HG03139 (cell line): ENCODE data around the gene VEZT.

Experiments
- ATAC-seq: cut with Tn5 transposase; IDR thresholded peaks from one replicate; pipeline ENCODE4 v1.9.1; 2021; ENCODE audit not compliant: unreplicated experiment

The VEZT gene

DNA sequence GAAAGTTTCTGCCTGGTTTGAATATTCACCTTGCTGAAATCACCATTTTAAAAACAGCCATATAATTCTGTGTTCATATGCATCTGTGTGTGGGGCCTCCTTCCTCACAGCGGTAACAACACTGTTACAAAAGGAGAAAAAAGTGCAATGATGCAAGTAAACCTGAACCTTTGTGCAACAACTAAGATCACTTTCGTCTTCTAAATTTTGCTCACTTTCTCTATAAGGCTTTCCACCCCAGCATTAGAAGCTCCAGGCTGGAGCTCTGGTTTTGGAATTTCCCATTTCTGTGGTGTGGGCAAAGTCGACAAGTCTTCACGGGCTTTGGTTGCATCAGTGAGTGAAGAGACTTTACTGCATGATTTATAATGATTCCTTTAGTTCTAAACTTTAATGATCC, 18.7 kb upstream of the VEZT start:
- ATAC-seq: no peak

DNA sequence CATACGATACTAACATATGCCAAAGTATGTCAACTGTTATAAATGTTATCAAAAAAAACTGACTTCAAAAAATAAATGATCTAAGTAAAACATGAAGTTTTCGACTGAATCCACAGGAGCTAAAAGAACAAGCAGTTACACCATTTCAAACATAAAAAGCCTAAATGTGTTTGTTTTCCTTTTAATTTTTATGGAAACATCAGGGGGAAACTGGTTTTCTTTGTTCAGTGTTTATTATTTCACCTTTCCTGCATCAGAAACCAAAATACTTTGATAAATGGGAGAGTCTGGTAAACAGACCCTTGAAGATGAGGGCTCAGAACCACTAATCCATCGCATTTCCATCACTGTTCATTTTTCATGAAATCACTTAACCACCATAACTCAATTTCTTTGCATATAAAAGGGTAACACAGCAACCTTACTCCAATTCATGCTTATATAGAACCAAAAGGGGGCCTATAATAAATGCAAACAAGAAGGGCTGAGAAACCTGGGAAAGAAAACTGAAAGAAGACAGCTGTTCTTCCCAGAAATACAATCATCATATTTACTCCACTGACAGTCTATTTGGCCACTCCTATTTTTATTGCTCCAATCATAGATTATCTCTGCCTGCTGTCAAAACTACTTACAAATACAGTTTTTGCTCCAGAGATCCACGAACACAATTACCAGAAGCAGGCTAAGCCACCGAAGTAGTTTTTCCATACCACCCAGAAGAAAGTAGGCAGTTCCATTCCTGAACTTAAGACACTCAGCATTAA, 17.3 kb upstream of the VEZT start:
- ATAC-seq: no peak

DNA sequence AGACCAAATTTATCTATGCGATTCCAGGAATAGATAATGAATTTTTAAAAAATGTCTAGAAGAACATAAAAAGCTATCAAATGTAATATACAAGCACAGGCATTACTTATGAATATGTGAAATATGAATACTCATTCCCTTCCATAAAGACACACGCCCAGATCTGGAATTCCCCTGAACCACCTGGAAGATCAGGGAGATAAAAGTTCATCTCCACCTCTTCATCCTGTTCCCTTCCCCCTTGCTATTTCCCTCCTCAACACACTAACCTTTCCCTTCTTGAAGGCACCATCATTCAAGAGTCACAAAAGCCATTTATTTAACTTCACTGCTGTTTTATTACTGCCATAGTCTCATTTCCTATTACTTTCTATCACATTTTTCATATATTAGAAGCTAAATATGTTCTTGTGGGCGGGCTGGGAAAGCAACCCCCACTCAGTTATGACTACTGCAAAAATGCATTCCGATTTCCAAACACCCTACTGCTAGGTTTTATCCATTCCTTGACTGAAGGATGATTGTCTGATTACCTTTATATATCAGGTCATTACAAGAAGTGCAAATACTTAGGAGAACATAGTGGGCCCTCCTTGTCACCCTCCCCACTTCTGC, 16.4 kb upstream of the VEZT start:
- ATAC-seq: no peak

DNA sequence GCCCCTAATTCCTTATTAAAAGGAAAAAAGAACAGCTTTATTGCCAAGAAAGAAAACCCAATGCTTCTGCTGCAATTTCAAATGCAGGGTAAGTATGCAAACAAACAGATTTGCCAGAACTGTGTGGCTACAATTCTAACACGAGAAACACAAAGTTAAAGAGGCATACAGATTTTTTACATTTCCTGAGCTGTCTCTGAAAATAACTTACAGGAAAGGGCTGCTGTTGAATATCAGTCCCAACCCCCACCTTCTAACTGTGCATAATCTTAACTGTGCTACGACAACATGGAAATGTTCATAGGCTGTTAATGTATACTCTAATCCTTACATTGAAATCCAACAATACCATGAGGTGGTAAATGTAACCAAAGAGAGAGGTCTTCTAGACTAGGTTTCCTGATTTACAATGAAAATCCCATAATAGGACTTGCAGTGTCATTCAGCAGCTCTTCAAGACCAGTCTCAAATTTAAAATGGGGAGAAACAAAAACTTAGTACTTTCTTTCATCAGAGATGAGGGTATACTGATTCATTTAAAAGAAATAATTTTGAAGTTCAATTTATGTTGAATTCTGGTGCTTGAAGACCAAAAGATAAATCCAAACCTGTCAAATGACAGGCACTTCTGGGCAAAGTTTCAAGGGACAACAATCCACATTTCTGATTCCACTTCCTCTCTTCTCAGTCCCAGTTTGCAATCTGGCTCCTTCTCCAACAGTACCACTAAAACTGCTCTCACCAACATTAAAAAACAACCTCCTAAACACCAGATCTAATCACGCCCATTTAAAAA, 14.7 kb upstream of the VEZT start:
- ATAC-seq: no peak

DNA sequence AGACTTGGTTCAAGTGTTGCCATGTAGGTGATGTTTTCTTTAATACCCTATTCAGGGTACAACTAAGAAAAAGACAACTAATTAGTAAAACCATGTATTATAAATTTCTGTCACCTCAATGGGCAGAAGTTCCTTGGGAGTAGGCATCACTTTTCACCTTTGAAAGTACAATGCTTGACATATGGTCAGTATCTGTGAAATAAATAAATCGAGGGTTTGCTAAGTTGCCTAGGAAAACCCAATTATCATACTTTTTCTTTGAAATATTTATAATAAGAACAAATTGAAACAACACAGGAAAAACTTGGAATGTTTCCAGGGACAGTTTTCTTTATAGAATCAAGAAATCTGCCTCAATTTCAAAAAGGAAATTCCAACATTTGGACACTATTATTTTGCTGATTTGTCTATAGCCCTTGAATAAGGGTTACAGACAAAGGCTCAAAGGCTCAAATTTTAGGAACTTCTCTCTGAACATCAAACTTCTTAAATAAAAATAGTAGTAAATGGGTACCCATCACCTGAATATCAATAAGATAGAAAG, 14.0 kb upstream of the VEZT start:
- no peak for ATAC-seq

DNA sequence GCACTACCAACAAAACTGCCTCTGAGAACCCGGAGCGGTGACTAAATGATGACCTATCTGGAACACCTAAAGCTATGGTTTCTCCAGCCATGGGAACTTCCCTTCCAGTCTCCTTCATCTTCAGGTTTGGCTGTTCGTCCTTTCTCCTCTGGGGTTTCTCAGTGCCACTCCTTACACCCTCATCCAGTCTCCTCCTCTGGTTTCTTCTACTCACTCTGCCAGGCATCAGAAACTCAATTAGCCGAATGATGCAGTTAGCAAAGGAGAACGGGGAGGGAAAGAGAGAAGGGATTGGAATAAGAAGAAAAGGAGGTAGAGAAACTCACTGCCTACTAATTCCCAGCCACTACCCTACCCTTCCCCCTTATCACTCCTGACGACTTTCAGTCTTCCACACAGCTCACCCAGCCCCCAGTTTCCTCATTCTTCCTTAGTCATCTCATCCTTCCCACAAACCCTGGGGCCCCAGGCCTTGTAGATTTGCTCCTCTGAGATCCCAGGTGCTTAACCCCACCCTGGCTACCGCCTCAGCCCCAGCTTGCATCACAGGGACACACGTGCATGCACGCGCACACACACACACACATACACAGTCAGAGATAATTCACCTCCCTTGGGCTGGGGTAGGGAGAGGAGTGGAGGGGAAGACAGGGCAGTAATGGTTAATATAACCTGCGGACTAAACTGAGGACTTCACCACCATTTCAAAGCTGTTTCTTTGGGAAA, 13.3 kb upstream of the VEZT start:
- no peak for ATAC-seq

DNA sequence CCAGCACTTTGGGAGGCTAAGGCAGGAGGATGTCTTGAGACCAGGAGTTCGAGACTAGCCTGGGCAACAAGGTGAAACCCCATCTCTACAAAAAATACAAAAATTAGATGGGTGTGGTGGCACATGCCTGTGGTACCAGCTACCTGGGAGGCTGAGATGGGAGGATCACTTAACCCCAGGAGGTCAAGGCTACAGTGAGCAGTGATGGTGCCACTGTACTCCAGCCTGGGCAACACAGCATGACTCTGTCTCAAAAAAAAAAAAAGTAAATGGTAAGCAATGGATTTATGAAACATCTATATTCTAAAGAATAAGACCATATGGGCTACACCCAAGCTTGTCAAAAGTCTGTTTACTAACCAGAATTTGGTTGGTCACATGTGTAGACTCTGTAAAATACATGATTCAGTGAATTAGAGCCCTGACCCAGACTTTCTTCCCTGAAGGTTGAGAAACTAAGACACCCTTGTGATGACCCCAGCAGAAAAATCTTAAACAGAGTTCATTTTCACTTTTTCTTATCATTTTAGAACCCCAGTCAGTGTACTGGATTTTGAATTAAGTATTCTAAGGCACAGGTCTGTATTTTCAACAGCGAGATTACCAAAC, 12.5 kb upstream of the VEZT start:
- no peak for ATAC-seq

DNA sequence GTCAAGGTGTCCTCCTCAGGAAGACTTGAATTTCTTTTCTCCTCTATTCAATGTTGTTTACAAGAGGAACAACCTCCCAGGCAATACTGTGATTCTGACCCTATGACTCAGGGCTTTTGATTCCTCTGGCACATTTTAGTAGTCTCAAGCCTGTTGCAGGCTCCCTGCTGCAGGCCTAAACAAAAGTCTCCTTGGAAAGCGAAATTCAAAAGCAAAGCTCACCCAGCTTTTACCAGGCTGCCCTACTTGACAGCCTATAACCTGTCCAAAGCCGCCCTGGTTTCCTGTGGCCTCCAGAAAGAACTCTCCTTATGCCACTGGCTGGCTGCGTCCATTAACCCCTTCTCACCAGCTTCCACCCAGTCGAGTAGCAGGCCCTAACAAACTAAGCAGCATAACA, 11.9 kb upstream of the VEZT start:
- ATAC-seq: no peak

DNA sequence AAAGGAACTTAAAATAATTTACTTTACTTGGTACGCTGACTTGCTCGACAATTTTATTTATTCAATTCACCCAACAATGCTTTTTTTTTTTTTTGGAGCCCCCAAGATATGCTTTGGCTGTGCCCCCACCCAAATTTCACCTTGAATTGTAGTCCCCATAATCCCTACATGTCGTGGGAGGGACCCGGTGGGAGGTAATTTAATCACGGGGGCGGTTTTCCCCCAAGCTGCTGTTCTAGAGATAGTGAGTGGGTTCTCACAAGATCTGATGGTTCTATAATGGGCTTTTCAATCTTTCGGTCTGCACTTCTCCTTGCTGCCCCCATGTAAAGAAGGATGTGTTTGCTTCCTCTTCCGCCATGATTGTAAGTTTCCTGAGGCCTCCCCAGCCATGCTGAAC, 10.7 kb upstream of the VEZT start:
- no peak for ATAC-seq

DNA sequence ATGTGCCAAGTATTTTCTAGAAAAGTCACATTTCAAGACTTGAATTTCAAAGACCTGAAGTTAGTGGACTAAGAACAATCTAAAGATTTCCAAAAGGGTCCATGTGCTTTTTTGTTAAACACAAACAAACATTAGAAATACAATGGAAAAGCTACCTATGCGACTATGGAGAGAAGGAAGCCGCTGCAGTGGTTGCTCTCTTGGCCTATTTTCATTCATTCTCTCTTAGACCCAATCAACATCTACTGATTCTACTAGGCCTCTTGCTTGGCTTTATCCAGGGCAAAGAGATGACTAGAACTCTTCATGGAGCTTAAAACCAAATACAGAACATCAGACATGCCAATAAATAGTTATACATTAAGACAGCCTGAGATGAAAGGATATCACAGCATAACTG, 10.2 kb upstream of the VEZT start:
- ATAC-seq: no peak

DNA sequence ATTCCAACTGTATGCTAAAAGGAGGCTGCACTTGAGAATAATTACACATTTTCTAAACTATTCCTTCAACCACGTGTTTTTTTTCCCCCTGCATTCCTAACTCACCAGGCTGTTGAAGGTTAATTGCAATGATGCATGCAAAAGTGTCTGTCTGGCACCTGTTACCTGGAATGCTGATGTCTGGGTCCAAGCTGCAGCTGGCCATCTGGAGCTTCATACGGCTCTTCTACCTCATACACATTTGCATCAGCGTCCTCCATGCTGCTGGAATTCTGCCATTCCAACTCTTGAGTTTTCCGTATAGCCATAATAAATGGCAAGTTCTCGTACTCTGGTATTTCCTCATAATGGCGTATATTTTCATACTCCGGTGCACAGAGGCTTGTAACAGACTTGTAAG, 8.9 kb upstream of the VEZT start:
- ATAC-seq: no peak

DNA sequence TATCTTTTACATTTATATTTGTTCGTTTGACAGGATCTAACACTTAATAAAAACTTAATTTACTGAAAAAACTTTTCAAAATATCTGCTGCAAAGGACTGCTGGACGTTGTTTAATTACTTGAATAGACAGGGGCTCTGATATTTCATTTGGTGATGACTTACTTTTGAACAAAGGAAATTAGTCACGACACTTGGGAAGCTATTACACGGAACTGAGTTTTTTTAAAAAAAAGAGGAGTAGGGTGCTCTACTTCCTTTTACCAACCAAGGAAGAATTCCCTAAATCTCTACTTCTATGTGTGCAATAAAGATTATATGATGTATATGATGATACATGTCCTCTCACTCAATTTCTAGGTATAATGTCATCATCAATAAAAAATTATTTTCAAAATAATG, 5.0 kb upstream of the VEZT start:
- ATAC-seq: no peak

DNA sequence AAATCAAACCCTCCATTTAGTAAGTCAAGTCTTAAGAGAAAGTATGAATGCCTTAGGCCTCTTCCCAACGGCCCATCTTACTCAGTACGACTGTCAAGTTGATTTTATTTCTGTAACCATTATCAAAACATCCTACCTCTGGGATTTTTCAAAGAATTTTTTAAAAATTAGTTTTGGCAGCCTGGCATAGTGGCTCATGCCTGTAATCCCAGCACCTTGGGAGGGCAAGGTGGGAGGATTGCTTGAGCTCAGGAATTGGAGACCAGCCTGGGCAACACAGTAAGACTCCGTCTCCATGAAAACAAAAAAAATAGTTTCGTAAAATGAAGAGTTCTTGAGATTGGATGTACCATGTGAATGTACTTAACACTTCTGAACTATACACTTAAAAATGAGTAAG, 4.5 kb upstream of the VEZT start:
- ATAC-seq: no peak

DNA sequence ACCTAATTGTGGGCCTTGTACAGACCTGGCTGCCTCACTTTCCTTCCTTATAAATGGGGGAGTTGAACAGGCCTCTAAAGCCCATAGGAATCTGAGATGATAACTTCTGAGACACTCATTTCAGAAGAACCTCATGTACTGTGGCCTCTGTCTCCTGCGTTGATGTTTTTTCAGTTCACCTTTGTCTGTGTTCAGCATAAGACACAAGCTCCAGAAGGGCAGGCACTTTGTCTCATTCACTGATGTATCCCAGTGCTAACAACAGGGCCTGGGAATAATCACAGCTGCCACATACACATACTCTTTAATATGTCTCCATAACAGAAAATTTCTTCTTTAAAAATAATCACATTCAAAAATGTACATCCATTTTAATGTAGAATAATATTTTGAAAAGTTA, 3.7 kb upstream of the VEZT start:
- ATAC-seq: no peak

DNA sequence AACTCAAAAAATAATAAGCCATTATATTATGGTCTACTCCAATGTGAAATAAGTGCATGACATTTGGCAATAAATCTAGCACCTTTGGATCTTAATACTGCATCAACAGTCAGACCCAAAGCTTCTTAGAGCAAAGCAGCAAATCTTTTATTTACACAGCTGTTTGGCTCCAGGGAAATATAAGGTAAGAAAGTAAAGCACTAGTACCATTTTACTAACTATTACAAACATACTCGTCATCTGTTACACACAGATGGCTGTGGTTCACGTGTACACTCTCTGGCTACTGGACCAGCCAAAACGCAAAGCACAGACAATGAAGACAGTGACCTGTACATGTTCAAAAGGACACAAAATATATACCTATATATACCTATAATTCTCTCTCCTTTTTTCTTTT, 3.1 kb upstream of the VEZT start:
- no peak for ATAC-seq

DNA sequence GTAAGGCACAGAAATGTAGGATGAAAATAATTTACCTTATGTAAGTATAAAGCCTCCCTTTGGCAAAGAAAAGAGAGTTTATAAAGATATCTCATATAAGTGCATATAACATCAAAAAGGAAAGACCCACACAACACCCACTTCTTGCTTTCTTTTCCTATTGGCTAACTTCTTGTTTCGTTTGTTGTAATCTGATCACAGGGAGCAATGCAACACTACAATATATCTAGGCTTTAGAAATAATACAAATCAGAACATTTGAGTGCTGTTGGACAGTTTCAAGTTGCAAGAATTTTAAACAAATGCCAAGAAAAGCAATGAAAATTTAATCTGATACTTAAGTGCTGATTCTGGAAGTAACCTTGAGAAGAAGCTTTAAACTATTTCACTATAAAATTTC, 1.7 kb upstream of the VEZT start:
- no peak for ATAC-seq

DNA sequence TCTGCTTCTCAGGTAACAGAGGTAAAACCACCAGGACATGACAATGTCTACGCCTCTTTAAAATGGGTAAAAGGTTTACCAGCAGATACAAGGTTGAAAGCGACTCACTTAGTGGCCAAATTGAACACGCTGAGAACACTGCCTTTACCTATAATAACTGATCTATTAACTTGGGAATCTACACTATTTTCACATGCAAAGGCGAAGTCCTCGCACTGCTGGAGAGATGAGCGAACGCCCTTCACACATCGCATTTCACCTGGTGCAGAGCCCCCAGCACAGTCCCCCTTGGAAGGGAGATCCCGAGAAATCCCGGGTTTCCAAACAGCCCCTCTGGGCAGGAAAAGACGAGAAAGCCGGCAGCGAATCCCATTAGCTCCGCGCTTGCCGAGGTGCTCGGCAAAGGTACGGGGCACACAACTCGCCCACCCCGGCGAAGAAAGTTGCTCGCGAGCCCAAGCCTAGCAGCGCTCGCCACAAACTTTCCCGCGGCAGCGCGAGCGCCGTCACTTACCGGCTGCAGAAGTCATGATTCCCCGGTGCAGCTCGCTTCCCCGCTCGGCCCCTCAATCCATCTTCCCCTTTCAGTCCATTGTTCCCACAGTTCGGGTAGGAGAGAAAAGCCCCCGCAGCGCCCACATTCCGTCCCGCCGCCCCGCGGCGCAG, 763 bp upstream of the VEZT start:
- no peak for ATAC-seq

DNA sequence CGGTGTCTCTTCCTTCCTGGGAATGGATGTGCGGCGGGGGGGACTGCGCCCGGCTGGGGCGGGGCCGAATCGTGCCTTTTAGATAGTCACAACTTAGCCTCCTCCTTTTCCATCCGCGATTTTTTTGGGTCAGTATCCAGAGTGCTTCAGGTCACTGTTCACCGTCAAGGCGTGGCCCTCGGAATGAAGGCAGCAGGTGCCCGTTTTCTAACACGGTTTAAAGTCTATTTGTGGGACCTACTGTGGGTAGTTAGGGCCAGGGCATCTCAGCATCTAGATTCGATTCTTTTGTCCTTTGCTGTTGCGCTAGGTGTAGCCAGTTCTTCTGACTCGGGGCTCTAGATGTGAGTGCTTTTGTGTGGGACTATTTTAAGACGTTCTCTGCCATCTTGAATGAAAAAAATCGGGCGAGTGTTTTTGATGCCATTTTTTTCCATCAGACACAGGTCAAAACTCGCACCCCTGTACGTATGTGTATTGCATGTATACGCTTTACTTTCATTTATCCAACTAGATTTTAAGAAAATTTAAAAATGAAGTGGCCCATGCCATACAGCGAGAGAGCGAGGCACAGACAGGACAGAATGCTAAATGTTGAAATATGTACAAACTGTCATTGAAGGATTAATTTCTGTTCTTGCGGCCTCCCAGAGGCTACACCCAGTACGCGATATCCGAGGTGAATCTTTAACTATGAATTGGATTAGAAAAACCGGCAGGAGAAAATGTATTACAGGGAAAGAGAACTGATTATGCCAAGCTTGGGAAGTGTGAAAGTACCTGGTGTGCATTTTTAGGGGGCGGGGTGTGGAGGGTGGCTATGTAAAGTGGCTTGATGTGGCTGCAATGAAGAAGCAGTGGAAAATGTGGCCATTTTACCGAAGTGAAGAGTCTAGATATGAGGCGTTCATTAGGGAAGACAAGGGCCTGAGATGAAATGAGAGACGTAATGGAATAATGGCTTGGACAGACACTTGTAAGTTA, 835 bp downstream of the VEZT start:
- ATAC-seq: no peak

DNA sequence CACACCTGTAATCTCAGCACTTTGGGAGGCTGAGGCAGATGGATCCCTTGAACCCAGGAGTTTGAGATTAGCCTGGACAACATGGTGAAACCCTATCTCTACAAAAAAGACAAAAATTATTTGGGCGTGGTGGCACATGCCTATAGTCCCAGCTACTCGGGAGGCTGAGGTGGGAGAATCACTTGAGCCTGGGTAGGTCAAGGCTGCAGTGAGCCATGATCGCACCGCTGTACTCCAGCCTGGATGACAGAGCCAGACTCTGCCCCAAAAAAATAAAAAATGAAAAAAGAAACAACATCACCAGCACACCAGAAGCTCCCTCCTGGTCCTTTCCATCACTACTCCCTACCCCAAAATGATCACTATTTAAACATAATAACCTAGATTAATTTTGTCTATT, 2.6 kb downstream of the VEZT start:
- no peak for ATAC-seq
